GM12874 (cell line): ENCODE data around the gene SSB.

ENCODE experiments used
- CTCF ChIP-seq: IDR thresholded peaks from 2 replicates; pipeline ENCODE4 v1.5.1; 2011; ENCODE audit warnings: low read depth, mild to moderate bottlenecking, control low read depth, low read length, moderate library complexity; ENCODE audit not compliant: insufficient read depth

Gene SSB

GRCh38 chr2:169798718-169799592 lies at the start of gene SSB:
Gene SSB, plus strand, starts transcription at chr2:169798871. Its CDS starts 2,090 bp downstream, at chr2:169800961.
- TF ChIP-seq CTCF = no peak

DNA sequence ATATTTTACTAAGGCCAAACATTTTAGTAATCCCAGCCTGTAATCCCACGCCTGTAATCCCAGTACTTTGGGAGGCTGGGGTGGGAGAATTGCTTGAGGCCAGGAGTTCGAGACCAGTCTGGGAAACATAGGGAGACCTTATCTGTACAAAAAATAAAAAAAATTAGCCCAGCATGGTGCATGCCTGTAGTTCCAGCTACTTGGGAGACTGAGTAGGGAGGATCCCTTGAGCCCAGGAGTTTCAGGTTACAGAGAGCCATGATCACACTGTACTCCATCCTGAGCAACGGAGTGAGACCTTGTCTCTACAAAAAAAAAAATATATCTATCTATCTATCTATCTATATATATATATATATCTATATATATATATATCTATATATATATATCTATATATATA lies 45.9 kb upstream of the SSB start:
- no peak for TF ChIP-seq CTCF

- no peak for TF ChIP-seq CTCF
Measured at GRCh38 chr2:169755083-169755870, 43.4 kb upstream of the SSB start.

- no peak for TF ChIP-seq CTCF
Measured at GRCh38 chr2:169756342-169756741, 42.3 kb upstream of the SSB start.

DNA sequence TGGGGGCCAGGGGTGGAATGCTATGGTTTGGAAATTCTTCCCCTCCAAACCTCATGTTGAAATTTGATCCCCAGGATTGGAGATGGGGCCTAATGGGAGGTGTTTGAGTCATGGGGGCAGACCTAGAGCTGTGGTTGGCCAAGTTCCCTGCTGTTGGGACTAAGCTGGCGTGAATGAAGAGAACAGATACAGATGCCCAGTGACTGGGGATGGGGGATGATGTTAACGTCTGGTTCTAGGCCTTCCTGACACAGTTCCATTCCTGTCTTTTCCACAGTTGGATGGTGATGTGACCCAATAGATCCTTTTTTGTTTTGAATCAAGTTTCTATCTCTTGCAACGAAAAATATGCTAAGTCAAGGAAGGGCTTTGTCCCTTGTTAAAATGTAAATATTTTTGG lies 41.3 kb upstream of the SSB start:
- TF ChIP-seq CTCF = no peak

- no peak for TF ChIP-seq CTCF
Measured at GRCh38 chr2:169757778-169758177, 40.9 kb upstream of the SSB start.

- no peak for TF ChIP-seq CTCF
Measured at GRCh38 chr2:169759987-169760386, 38.7 kb upstream of the SSB start.
